Endodermal cell (in vitro differentiated cells): Measurements from ENCODE around the gene MFAP1. TPM values are rescaled to one million over a fixed set of nuclear protein-coding genes. Genes with fewer than 3 reads are reported as not detected.
"Not testable (repeated sequence)": the region's sequence is repeated elsewhere in the genome, so short reads cannot be mapped to it uniquely, and the experiment has no call there.

ENCODE experiments used
- DNase-seq: peaks from one replicate; pipeline ENCODE4 v3.0.0-alpha.2; 2017
- H3K27ac ChIP-seq: 2 replicates; pipeline ENCODE4 v1.5.1; 2013; ENCODE audit warnings: mild to moderate bottlenecking, low read depth, low read length, moderate library complexity
- H3K27me3 ChIP-seq: 2 replicates; pipeline ENCODE4 v1.6.1; 2013; ENCODE audit warnings: mild to moderate bottlenecking, low read length, moderate library complexity; ENCODE audit not compliant: insufficient read depth, control insufficient read depth, poor library complexity, severe bottlenecking
- H3K36me3 ChIP-seq: 2 replicates; pipeline ENCODE4 v1.7.0; 2013; ENCODE audit warnings: mild to moderate bottlenecking, low read length, moderate library complexity; ENCODE audit not compliant: control insufficient read depth, insufficient read depth
- H3K4me1 ChIP-seq: one replicate; pipeline ENCODE4 v1.7.0; 2013; ENCODE audit warnings: low read length; ENCODE audit not compliant: control insufficient read depth, insufficient read depth
- H3K4me3 ChIP-seq: 2 replicates; pipeline ENCODE4 v1.5.1; 2013; ENCODE audit warnings: mild to moderate bottlenecking, low read length, moderate library complexity
- H3K9ac ChIP-seq: 2 replicates; pipeline ENCODE4 v1.6.1; 2013; ENCODE audit warnings: mild to moderate bottlenecking, low read length, moderate library complexity; ENCODE audit not compliant: poor library complexity, severe bottlenecking; ENCODE audit errors: extremely low read depth
- H3K9me3 ChIP-seq: 2 replicates; pipeline ENCODE4 v1.6.1; 2013; ENCODE audit warnings: mild to moderate bottlenecking, low read length, moderate library complexity; ENCODE audit not compliant: control insufficient read depth
- H3K27ac Mint-ChIP-seq: 2 replicates; pipeline ENCODE4 v1.8.0; 2020; ENCODE audit warnings: mixed read lengths
- H3K27me3 Mint-ChIP-seq: 2 replicates; pipeline ENCODE4 v1.8.0; 2021; ENCODE audit warnings: mild to moderate bottlenecking, mixed read lengths; ENCODE audit not compliant: insufficient read depth
- H3K36me3 Mint-ChIP-seq: 2 replicates; pipeline ENCODE4 v1.8.0; 2020; ENCODE audit warnings: low read depth, mixed read lengths
- H3K4me1 Mint-ChIP-seq: 2 replicates; pipeline ENCODE4 v1.8.0; 2020; ENCODE audit warnings: mixed read lengths
- H3K4me3 Mint-ChIP-seq: 2 replicates; pipeline ENCODE4 v1.8.0; 2020; ENCODE audit warnings: mild to moderate bottlenecking, moderate library complexity, mixed read lengths
- H3K9me3 Mint-ChIP-seq: 2 replicates; pipeline ENCODE4 v1.8.0; 2020; ENCODE audit warnings: mild to moderate bottlenecking, mixed read lengths
- WGBS, 2 experiments: methylation state at CpG; one replicate each; pipeline versions ENCODE4 v1.1.5 to v1.1.7; 2013; ENCODE audit warnings: missing lambda C conversion rate in 2 of 2, mixed read lengths in 1 of 2; ENCODE audit not compliant: insufficient coverage in 1 of 2, insufficient read length in 1 of 2; 5-methylcytosine and 5-hydroxymethylcytosine counted together
- total RNA-seq, 2 donors: library from RNA; stranded (reverse); fragmentation: NEBNext Ultra II Directional in 1 of 2; extraction: Animal tissue kit (Norgen Biotek cat#: 25700) in 1 of 2; gene quantifications; 2 replicates in 1 of 2; 3 replicates in 1 of 2; pipeline ENCODE4 v1.2.1, GENCODE V29; 2021
- TF ChIP-seq, protein P1 (sequence below): fragments of 200-600 bp; sonication (generic); conservative IDR thresholded peaks from 2 replicates; pipeline ENCODE4 v1.5.0; 2021; ENCODE audit warnings: antibody characterized with exemption, mild to moderate bottlenecking

The MFAP1 gene
- total RNA-seq, 2 donors from 2014 or later: 35.3 to 48.5 TPM

- TF ChIP-seq, protein P1, sequence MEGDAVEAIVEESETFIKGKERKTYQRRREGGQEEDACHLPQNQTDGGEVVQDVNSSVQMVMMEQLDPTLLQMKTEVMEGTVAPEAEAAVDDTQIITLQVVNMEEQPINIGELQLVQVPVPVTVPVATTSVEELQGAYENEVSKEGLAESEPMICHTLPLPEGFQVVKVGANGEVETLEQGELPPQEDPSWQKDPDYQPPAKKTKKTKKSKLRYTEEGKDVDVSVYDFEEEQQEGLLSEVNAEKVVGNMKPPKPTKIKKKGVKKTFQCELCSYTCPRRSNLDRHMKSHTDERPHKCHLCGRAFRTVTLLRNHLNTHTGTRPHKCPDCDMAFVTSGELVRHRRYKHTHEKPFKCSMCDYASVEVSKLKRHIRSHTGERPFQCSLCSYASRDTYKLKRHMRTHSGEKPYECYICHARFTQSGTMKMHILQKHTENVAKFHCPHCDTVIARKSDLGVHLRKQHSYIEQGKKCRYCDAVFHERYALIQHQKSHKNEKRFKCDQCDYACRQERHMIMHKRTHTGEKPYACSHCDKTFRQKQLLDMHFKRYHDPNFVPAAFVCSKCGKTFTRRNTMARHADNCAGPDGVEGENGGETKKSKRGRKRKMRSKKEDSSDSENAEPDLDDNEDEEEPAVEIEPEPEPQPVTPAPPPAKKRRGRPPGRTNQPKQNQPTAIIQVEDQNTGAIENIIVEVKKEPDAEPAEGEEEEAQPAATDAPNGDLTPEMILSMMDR: no peak
- Histone ChIP-seq H3K9me3 (peaks cover 7% of the 10 kb centered on the region), H3K36me3 (peaks cover 9% of the 10 kb centered on the region), H3K9ac (no peak overlapping the region), H3K4me3 (peak overlapping the region; percentile 73), H3K27ac (no peak overlapping the region), H3K4me1 (no peaks in the 10 kb centered on the region), H3K27me3 (no peaks in the 10 kb centered on the region)
- Mint-ChIP-seq H3K9me3 (peaks cover 4% of the 10 kb centered on the region), H3K36me3 (peaks cover 14% of the 10 kb centered on the region), H3K27me3 (peaks cover 3% of the 10 kb centered on the region), H3K4me1 (no peaks in the 10 kb centered on the region), H3K4me3 (peak overlapping the region; percentile 69), H3K27ac (no peak overlapping the region)
- no peak for DNase-seq
- 90 to 95% methylated on average over 3 to 4 of the region's 6 CpGs for WGBS, 2 experiments
Observed at GRCh38 chr15:43828061-43828657, 3.7 kb upstream of the MFAP1 start.

GRCh38 chr15:43826508-43827341 lies 2.2 kb upstream of the MFAP1 start, which contains the start of gene WDR76:
Gene WDR76, plus strand, starts transcription at chr15:43827002. Its CDS starts 31 bp downstream, at chr15:43827033.
- Mint-ChIP-seq H3K9me3 (peaks cover 4% of the 10 kb centered on the region), H3K27me3 (peaks cover 3% of the 10 kb centered on the region), H3K4me3 (peak within 1 kb of the TSS; percentile 69), H3K4me1 (no peaks in the 10 kb centered on the region), H3K36me3 (peaks cover 13% of the 10 kb centered on the region), H3K27ac (peak within 1 kb of the TSS; percentile 84)
- peak; percentile 93 for DNase-seq
- H3K9me3 ChIP-seq: peaks cover 7% of the 10 kb centered on the region
- H3K9ac ChIP-seq: peak within 1 kb of the TSS; percentile 41
- 18 to 34% methylated on average over 22 to 48 of the region's 48 CpGs for WGBS, 2 experiments
- TF ChIP-seq, protein P1: no peak
- no peaks in the 10 kb centered on the region for H3K27me3 ChIP-seq
- H3K4me1 ChIP-seq: no peaks in the 10 kb centered on the region
- no peak within 1 kb of the TSS for H3K27ac ChIP-seq
- peak within 1 kb of the TSS; percentile 73 for H3K4me3 ChIP-seq
- peaks cover 12% of the 10 kb centered on the region for H3K36me3 ChIP-seq

GRCh38 chr15:43826029-43826507 lies 1.6 kb upstream of the MFAP1 start:
- Mint-ChIP-seq H3K36me3 (peaks cover 17% of the 10 kb centered on the region), H3K4me3 (peak overlapping the region; percentile 69), H3K27me3 (peaks cover 3% of the 10 kb centered on the region), H3K27ac (no peak overlapping the region), H3K9me3 (peaks cover 4% of the 10 kb centered on the region), H3K4me1 (no peaks in the 10 kb centered on the region)
- Histone ChIP-seq H3K27me3 (no peaks in the 10 kb centered on the region), H3K4me1 (no peaks in the 10 kb centered on the region), H3K9me3 (peaks cover 7% of the 10 kb centered on the region), H3K27ac (no peak overlapping the region), H3K36me3 (peaks cover 12% of the 10 kb centered on the region), H3K4me3 (peak overlapping the region; percentile 73), H3K9ac (no peak overlapping the region)
- no peak for DNase-seq
- TF ChIP-seq, protein P1: no peak
- 98 to 100% methylated on average over 5 to 11 of the region's 11 CpGs for WGBS, 2 experiments

- H3K36me3 ChIP-seq: peaks cover 19% of the 10 kb centered on the region
- not testable (repeated sequence) for H3K27ac ChIP-seq, H3K27me3 Mint-ChIP-seq, H3K27ac Mint-ChIP-seq, H3K27me3 ChIP-seq, H3K4me3 ChIP-seq, H3K9me3 Mint-ChIP-seq, H3K4me1 ChIP-seq, H3K9me3 ChIP-seq, H3K9ac ChIP-seq, DNase-seq, H3K4me3 Mint-ChIP-seq, H3K4me1 Mint-ChIP-seq
- peaks cover 21% of the 10 kb centered on the region for H3K36me3 Mint-ChIP-seq
- 79 to 93% methylated on average over 6 to 11 of the region's 11 CpGs for WGBS, 2 experiments
Observed at GRCh38 chr15:43825305-43825704, 815 bp upstream of the MFAP1 start.
